RPMI7951 (cell line): ENCODE data around the gene HACD2. TPM values are rescaled to one million over a fixed set of nuclear protein-coding genes. Genes with fewer than 3 reads are reported as not detected.
"Not testable (repeated sequence)": the region's sequence is repeated elsewhere in the genome, so short reads cannot be mapped to it uniquely, and the experiment has no call there.

Experiments
- DNase-seq: peaks from one replicate; pipeline ENCODE4 v3.0.0-alpha.2; 2012; ENCODE audit warnings: low read depth
- total RNA-seq: library from RNA; depleted of rRNA; stranded (reverse); fragments of >200 nt; shearing (Covaris generic); gene quantifications from 2 replicates; pipeline ENCODE4 v1.2.3, GENCODE V29; 2014

The HACD2 gene
- total RNA-seq, 1 experiment from 2014 or later, result 36.6 TPM

DNA sequence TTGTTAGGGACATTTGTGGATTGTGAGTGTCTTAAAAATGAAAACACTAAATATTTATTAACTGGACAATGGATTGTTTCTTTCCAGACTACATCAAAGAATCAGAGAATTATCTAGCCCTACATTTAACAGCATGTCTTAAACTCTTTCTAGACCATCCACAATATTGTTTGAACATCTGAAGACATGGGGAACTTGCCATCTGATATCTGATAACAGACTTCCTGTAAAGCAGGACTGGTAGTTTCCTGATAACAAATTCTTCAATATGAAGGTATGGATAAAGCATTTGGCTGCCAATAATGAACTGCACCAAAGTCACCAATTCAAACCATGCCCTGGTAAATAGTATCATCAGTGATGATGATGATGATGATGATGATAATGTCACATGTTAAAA, 26.2 kb upstream of the HACD2 start:
- no peak for DNase-seq

DNA sequence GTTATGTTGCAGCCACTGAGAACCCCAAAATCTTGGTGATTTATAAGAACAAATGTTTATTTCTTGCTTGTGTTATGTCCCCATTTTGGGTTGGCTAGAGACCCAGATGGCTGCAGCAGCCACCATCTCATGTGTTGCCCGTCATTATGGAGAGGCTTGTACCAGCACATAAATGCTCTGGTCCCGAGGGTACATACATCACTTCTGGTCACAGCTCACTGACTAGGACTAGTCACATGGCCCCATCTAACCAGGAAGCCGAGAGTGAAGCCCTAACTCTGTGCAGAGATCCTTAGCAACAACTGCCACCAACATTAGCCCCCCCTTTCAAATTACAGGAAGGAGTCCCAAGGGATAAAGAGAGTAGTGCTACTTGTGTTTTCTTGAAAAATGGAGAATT, 25.5 kb upstream of the HACD2 start:
- DNase-seq, result no peak

- DNase-seq, result no peak
Measured at GRCh38 chr3:123609063-123609462, 24.2 kb upstream of the HACD2 start.

DNA sequence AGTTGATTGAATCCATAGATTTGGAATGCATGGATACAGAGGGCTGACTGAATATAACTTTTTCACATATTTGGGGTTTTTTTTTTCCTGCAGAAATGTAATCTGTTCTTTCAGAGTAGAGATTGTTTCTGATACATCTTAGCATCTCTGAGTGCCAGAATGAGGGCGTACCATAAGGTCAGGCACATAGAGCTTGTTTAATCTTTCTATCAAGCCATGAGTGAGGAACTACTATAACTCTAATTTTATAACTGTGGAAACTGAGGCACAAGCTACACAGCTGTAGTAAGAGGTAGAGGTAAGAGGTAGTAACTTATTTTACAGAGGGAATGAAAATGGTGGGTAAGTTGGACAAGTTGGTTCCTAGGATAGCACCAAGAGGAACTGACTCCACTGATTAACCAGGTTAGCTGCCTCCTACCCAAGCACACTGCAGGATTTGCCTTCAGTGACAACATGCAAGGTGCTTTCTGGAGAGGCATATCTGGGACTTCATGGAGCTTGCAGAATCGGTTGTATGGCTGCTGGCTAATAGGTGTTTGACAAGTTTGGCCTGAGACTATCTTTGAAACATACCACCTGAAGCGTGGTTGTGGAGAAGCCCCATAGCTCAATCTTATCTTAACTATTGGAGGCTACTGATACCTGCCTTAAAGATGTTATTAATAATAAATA, 23.5 kb upstream of the HACD2 start:
- no peak for DNase-seq

GRCh38 chr3:123606527-123606926, 21.7 kb upstream of the HACD2 start:
- DNase-seq, result no peak

DNA sequence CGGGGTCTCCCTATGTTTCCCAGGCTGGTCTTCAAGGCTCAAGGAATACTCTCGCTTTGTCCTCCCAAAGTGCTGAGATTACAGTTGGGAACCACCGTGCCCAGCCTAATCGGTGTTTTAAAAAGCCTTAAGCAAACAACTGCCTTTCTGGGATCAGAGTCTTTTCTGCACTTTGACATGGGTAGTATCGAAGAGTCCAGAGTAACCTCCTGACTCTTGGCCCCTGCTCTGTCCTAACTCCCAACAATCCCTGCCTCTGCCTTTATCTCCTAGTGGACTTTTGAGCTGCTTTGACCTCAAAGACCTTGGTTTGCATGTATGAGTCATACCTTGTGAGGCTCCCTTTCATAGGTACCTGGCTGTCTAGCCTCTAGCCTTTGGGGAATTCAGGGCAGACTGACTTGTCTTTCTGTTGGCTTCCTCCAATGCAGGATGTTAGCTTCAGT, 21.0 kb upstream of the HACD2 start:
- DNase-seq, result peak; percentile 78

DNA sequence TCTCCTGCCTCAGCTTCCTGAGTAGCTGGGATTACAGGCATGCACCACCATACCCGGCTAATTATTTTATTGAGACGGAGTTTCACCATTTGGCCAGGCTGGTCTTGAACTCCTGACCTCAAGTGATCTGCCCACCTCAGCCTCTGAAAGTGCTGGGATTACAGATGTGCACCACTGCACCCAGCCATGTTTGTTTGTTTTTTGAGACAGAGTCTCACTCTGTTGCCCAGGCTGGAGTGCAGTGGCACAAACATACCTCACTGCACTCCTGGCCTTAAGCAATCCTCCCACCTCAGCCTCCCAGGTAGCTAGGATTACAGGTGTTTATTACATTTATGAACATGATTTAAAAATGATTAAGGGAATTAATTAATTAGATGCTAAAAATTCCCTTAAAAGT, 18.3 kb upstream of the HACD2 start:
- DNase-seq, result not testable (repeated sequence)

GRCh38 chr3:123602325-123602724, 17.5 kb upstream of the HACD2 start:
- DNase-seq, result peak; percentile 90

DNA sequence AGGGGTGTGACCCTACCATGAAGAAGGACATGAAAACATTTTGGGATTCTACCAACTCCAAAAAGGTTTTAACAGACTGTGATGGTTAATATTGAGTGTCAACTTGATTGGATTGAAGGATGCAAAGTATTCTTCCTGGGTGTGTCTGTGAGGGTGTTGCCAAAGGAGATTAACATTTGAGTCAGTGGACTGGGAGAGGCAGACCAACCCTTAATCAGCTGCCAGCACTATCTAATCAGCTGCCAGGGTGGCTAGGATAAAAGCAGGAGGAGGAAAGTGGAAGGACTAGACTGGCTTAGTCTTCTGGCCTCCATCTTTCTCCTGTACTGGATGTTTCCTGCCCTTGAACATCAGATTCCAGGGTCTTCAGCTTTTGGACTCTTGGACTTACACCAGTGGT, 16.0 kb upstream of the HACD2 start:
- not testable (repeated sequence) for DNase-seq

DNA sequence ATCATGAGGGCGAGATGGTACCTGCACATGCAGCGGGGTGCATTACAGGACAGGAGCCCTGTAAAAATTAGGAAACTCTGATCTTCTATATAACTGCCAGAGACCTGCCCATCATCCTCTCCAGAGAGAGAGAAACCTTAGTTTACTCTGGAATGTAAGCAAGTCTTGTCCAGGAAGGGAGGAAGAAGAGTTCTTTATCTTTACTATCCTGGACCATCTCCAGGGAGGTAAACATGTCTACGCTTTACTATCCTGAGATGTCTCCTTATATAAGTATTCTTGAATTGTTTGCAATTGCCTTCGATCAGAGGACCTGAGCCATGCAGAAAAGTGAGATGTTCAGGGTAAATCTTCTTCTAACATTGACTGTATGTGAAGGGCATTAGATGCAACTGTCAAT, 12.7 kb upstream of the HACD2 start:
- DNase-seq, result no peak

DNA sequence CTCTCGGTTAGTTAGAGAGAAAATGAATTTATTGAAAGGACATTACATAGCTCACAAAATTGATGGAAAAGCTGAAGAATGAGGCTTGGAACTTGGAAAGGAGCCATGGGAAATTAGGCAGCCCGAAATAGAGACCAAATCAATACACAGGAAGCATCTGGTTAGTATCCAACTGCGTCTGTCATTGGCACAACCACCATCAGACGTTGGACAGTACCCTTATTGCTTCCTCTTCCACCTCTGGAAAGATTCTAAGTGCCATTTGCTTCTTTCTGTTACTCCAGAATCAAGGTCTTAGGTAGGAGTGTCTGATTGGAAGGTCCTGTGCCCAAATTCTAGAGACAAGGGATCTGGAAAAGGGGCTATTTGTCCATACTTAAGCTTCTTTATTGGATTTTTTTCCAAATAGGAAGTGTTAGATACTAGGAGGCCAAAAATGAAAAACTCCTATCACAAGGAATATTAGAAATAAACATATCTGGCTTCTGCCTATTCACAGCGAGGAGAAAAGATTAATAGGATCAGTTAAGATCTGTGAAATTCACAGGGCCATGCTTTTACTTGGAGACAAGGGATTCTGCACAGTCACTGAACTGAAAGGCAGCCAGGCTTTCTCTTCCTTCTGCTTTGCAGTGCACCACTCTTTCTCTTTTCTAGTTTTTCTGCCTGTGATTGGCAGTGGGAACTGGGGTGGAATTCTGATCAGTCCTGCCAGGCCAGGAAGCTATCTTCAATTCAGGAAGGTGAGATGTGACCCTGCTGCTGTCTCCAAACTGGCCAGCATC, 10.7 kb upstream of the HACD2 start:
- DNase-seq, result no peak

DNA sequence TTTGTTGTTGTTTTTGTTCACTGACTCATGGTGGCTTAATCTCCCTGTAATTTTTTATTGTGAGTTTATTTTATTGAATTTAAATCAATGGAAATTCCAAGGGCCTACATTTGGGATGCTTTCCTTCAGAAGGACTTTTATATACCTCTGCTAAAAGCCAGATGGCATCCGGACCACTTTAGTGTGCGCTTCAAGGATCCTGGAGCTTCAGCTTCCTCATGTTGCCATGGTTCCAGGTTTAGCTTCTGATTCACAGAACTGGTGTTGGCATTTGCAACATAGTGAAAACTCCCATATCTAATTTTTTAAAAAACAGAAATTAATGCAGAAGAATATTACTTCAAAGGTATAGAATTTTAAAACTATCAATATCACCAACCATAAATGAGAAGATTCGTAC, 8.5 kb upstream of the HACD2 start:
- DNase-seq, result no peak

- no peak for DNase-seq
Measured at GRCh38 chr3:123590685-123591450, 6.0 kb upstream of the HACD2 start.

DNA sequence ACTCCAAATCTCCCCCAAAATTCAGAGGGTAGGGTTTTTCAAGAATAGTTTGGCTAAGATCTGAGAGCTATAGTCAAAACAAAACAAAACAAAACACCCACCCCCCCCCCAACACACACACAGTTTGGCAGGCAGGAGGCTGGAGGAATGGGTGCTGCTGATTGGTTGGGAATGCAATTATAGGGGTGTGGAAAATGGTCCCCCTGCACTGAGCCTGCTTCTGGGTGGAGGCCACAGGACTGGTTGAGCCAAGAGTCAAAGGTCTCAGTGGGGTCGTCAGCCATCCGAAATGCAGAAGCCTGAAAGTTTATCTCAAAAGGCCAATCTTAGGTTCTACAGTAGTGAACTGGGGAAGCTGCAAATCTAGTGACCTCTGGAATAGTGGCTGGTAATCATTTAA, 2.5 kb upstream of the HACD2 start:
- DNase-seq, result no peak

DNA sequence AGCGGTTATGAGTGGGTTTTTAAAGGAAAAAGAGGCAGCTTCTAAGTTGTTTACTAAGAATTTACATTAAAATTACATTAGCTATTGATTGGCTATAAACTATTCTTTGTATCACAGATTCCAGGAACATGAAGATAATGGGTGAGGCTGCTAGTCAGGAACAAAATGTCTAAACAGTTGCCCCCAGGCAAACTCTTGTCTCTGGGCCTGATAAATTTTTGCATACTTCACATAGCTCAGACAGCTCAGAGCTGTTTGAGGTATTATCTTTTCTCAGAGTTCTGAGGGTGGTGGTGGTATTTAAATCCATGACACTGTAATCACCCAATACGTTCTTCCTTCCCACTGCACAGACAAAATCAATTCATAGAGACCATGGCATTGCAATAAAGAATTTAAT, 2.1 kb upstream of the HACD2 start:
- DNase-seq, result peak; percentile 75

GRCh38 chr3:123586131-123586530, 1.3 kb upstream of the HACD2 start:
- peak; percentile 61 for DNase-seq

GRCh38 chr3:123584284-123584987, 417 bp downstream of the HACD2 start:
- DNase-seq, result no peak

DNA sequence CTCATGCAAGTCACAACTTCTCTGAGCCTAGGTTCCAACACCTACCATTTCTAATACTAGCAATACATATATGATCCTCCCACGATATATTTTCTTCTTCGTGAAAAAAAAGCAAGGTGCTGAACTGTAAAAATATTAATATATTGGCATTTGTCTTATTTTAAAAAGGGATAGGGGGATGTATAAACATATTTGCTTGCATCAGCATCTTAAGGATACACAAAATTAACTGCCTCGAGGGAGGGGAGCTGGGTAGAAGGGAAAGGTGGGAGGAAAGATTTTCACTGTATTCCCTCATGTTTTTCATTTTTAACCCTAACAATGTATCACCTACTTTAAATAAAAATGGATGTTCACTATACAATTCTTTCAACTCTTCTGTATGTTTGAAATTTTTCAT, 1.3 kb downstream of the HACD2 start:
- DNase-seq, result no peak

GRCh38 chr3:123582315-123582714, 2.5 kb downstream of the HACD2 start:
- DNase-seq, result no peak

- DNase-seq, result no peak
Measured at GRCh38 chr3:123576122-123576521, 8.7 kb downstream of the HACD2 start.

DNA sequence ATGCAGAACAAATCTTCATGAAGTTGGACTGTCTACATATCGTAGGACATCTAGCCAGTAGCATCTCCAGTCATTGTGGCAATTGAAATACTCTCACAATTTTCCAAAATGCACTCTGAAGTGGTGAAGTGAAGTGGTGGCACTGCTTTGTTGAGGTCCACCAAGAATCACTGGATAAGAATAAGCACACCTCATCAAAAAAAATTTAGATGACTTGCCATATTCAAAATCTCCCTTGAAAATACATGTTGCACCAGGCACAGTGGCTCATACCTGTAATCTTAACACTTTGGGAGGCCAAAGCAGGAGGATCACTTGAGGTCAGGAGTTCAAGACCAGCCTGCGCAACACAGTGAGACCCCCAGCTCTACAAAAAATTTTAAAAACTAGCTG, 12.9 kb downstream of the HACD2 start:
- DNase-seq, result no peak
